ENCODE measurements around the gene VSX1. TPM values are rescaled to one million over a fixed set of nuclear protein-coding genes. Genes with fewer than 3 reads are reported as not detected.

VSX1 gene
- total RNA-seq, 4 donors from 2014 or later: not detected

- no peaks in the 10 kb centered on the region for H3K36me3 ChIP-seq
- 88 to 90% methylated on average over 7 of the region's 7 CpGs for WGBS, 2 donors (ENCODE audit: low coverage in 1 of 2)
- peaks cover 0 to 28% (median 13%) of the 10 kb centered on the region in 3 donors for H3K4me1 ChIP-seq
- H3K27ac ChIP-seq: no peak overlapping the region
- TF ChIP-seq POLR2A (IDR thresholded peaks at IDR 0.05) (no peak), POLR2AphosphoS5 (IDR thresholded peaks at IDR 0.05) (no peak), EP300 (IDR thresholded peaks at IDR 0.05) (no peak)
- TF ChIP-seq, protein P1, sequence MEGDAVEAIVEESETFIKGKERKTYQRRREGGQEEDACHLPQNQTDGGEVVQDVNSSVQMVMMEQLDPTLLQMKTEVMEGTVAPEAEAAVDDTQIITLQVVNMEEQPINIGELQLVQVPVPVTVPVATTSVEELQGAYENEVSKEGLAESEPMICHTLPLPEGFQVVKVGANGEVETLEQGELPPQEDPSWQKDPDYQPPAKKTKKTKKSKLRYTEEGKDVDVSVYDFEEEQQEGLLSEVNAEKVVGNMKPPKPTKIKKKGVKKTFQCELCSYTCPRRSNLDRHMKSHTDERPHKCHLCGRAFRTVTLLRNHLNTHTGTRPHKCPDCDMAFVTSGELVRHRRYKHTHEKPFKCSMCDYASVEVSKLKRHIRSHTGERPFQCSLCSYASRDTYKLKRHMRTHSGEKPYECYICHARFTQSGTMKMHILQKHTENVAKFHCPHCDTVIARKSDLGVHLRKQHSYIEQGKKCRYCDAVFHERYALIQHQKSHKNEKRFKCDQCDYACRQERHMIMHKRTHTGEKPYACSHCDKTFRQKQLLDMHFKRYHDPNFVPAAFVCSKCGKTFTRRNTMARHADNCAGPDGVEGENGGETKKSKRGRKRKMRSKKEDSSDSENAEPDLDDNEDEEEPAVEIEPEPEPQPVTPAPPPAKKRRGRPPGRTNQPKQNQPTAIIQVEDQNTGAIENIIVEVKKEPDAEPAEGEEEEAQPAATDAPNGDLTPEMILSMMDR (IDR thresholded peaks at IDR 0.05): no peak
- H3K27me3 ChIP-seq: no peaks in the 10 kb centered on the region
- H3K4me3 ChIP-seq: no peak overlapping the region
- no peak for ATAC-seq
- no peaks in the 10 kb centered on the region for H3K9me3 ChIP-seq
Observed at GRCh38 chr20:25062841-25063240, 19.1 kb downstream of the VSX1 start.

DNA sequence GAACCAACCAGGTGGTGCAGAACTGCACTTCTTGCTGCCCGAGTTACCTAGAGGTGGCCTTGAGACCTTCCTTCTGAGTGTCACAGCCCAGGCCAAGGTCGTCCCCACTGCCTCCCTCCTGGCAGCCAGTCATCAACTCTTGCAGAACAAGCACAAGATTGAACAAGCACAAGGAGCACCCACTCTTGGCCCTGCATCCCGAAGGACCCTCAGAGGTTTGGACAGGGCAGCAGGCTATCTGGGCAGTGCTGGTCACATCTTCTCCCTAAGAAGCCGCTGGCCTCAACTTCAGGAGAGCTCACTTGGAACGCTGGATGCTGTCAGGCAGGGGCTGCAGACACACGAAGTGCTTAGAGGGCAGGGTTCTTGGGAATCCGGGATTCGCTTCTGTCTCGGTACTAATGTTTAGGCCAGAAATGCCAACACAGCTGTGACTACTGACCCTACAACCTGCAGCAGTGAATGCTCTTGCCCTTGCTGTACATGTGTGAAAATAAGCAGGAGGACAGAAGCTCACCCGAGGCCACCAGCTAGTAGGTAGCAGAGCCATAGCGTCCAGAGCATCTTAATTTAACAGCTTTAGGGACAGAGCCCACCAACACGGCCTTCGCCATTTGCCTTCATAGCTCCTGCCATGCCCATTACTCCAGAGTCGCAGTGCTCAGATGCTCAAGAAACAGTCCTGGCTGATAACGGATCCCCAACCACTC is 20.0 kb downstream of the VSX1 start:
- Histone ChIP-seq H3K27ac (no peak overlapping the region), H3K36me3 (no peaks in the 10 kb centered on the region), H3K4me3 (no peak overlapping the region), H3K4me1 (peaks cover 0 to 30% (median 13%) of the 10 kb centered on the region in 3 donors), H3K9me3 (no peaks in the 10 kb centered on the region), H3K27me3 (no peaks in the 10 kb centered on the region)
- WGBS, 2 donors (ENCODE audit: low coverage in 1 of 2): 89% methylated on average over 5 to 6 of the region's 15 CpGs
- TF ChIP-seq POLR2A (IDR thresholded peaks at IDR 0.05) (no peak), POLR2AphosphoS5 (IDR thresholded peaks at IDR 0.05) (no peak), EP300 (IDR thresholded peaks at IDR 0.05) (no peak)
- TF ChIP-seq, protein P1 (IDR thresholded peaks at IDR 0.05): no peak
- ATAC-seq: no peak

DNA sequence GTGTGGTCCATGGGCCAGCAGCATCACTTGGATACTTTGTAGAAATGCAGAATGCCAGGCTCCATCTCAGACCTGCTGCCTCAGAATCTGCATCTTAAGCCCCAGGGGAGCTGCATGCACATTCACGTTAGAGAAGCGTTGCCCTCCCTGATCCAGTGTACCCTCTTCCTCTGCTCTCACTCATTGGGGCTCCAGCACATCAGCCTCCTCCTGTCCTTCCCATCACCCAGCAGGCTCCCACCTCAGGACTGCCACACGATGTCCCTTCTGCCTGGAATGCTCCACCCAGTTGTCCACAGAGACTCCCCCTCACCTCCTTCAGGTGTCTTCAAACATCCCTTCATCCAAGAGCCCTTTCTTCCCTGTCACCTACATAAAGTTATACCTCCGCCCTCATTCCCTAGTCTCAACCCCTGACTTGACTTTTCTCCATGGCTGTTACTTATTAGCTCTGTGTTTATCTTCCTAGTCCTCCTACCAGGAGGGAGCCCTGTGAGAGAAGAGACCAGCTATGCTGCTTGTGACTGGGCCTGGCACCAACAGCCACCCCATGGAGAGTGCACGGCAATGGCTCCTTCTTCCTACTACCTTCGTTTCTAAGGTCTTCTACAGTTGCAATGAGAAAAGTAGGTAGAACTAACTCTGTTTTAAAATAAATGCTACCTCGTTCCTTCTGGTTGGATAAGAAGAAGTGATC is 20.7 kb downstream of the VSX1 start:
- peaks cover 0 to 33% (median 13%) of the 10 kb centered on the region in 3 donors for H3K4me1 ChIP-seq
- no peak for ATAC-seq
- H3K4me3 ChIP-seq: no peak overlapping the region
- 87 to 92% methylated on average over 6 to 7 of the region's 7 CpGs for WGBS, 2 donors (ENCODE audit: low coverage in 1 of 2)
- no peak overlapping the region for H3K27ac ChIP-seq
- H3K36me3 ChIP-seq: no peaks in the 10 kb centered on the region
- TF ChIP-seq POLR2AphosphoS5 (IDR thresholded peaks at IDR 0.05) (no peak), POLR2A (IDR thresholded peaks at IDR 0.05) (no peak), EP300 (IDR thresholded peaks at IDR 0.05) (no peak)
- TF ChIP-seq, protein P1 (IDR thresholded peaks at IDR 0.05): no peak
- no peaks in the 10 kb centered on the region for H3K9me3 ChIP-seq
- H3K27me3 ChIP-seq: no peaks in the 10 kb centered on the region

GRCh38 chr20:25059866-25060465 is 22.0 kb downstream of the VSX1 start:
- Histone ChIP-seq H3K36me3 (no peaks in the 10 kb centered on the region), H3K27ac (peak overlapping the region in 3 of 4 donors; percentile 95 to 97 (median 96)), H3K9me3 (no peaks in the 10 kb centered on the region), H3K27me3 (no peaks in the 10 kb centered on the region), H3K4me1 (peaks cover 0 to 37% (median 25%) of the 10 kb centered on the region in 3 donors), H3K4me3 (no peak overlapping the region)
- WGBS, 2 donors (ENCODE audit: low coverage in 1 of 2): 90% methylated on average over 3 of the region's 8 CpGs; no CpG with 5 or more reads in 1 of the 2 donors
- ATAC-seq: no peak
- TF ChIP-seq, protein P1 (IDR thresholded peaks at IDR 0.05): no peak
- TF ChIP-seq EP300 (IDR thresholded peaks at IDR 0.05): no peak
- no peak for TF ChIP-seq POLR2A (IDR thresholded peaks at IDR 0.05)
- no peak for TF ChIP-seq POLR2AphosphoS5 (IDR thresholded peaks at IDR 0.05)

All from gastroesophageal sphincter (tissue), 4 donors.